Sigmoid colon (tissue), 7 donors: ENCODE results near the gene ADH1C. TPM values are rescaled to one million over a fixed set of nuclear protein-coding genes. Genes with fewer than 3 reads are reported as not detected.

ENCODE experiments used
- DNase-seq: peaks from one replicate; pipeline ENCODE4 v3.0.0-alpha.2; 2019
- H3K27ac ChIP-seq, 4 donors: fragments of 200-600 bp; sonication (generic); one replicate each; pipeline ENCODE4 v1.5.1; 2016 to 2019; ENCODE audit warnings: mild to moderate bottlenecking in 1 of 4
- H3K27me3 ChIP-seq, 3 donors: fragments of 200-600 bp; sonication (generic); one replicate each; pipeline ENCODE4 v1.5.1; 2019; ENCODE audit warnings: mild to moderate bottlenecking in 1 of 3
- H3K36me3 ChIP-seq, 4 donors: fragments of 200-600 bp; sonication (generic); one replicate each; pipeline ENCODE4 v1.5.1; 2016 to 2019
- H3K4me1 ChIP-seq, 4 donors: fragments of 200-600 bp; sonication (generic); one replicate each; pipeline ENCODE4 v1.5.1; 2017 to 2019
- H3K4me3 ChIP-seq, 4 donors: fragments of 200-600 bp; sonication (generic); one replicate each; pipeline ENCODE4 v1.5.1; 2017 to 2019; ENCODE audit warnings: mild to moderate bottlenecking in 2 of 4, moderate library complexity in 1 of 4
- H3K9me3 ChIP-seq, 4 donors: fragments of 200-600 bp in 3 of 4; sonication (generic) in 3 of 4; one replicate each; pipeline versions ENCODE4 v1.5.1 to v1.6.1; 2013 to 2019
- CTCF ChIP-seq, 4 experiments: fragments of 450-650 bp in 3 of 4; fragments of 200-600 bp in 1 of 4; IDR thresholded peaks; one replicate each; pipeline ENCODE4 v1.5.1; 2016 to 2019; ENCODE audit warnings: antibody characterized with exemption in 4 of 4, mild to moderate bottlenecking in 3 of 4, moderate library complexity in 2 of 4
- EP300 ChIP-seq, 4 donors: sonication (generic); formaldehyde crosslinking; IDR thresholded peaks; one replicate each; pipeline ENCODE4 v1.6.1; 2017; ENCODE audit warnings: antibody characterized with exemption in 4 of 4
- POLR2A ChIP-seq, 2 donors: fragments of 450-650 bp; IDR thresholded peaks; one replicate each; pipeline ENCODE4 v1.6.1; 2016; ENCODE audit warnings: antibody characterized with exemption in 2 of 2, mild to moderate bottlenecking in 2 of 2, moderate library complexity in 2 of 2
- POLR2AphosphoS5 ChIP-seq, 4 donors: sonication (generic); formaldehyde crosslinking; IDR thresholded peaks; one replicate each; pipeline ENCODE4 v1.6.1; 2017; ENCODE audit warnings: antibody characterized with exemption in 4 of 4
- WGBS, 2 donors: extraction: QIAGEN DNeasy Blood & Tissue Kit; methylation state at CpG; one replicate each; pipeline ENCODE4 v1.1.7; 2013; 5-methylcytosine and 5-hydroxymethylcytosine counted together
- intact Hi-C: fragments of 100-400 bp; cut with DNase I; formaldehyde crosslinking; loops from one replicate; pipeline ENCODE4 v1.15.1; 2023
- polyA plus RNA-seq, 3 donors: library from polyadenylated mRNA; stranded (reverse); fragments of 200-250 nt; gene quantifications; one replicate each; pipeline ENCODE4 v1.2.3, GENCODE V29; 2013
- total RNA-seq, 4 donors: library from RNA; depleted of rRNA; stranded (reverse); fragments of >200 nt; gene quantifications; one replicate each; pipeline ENCODE4 v1.1.0, GENCODE V29; 2016
- donor health status: healthy with polysubstance abuse.
- donor health status: Bipolar disorder and iron deficiency.
- donor health status: healthy.

ADH1C gene
- total and polyA plus RNA-seq, 7 donors, result 2.6 to 311 (median 25.3) TPM

DNA sequence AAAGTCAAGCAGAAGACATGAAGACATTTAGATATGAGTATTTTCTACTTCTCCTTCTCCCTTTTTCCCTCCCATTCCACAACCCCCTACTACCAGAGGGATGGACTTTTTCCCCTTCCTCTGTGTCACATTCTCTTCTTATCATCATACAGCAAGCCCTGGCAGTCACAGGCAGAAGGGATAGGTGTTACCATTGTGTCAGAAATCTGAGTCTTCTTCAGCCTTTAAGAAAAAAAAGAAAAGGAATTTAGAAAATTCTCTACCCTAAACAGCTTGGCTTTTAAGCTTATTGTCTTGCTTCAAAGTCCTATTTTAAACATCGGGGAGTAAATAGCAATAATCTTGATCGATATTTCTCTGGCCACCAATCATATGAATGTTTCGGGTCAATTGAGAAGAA, 30.9 kb upstream of the ADH1C start:
- Histone ChIP-seq H3K9me3 (no peaks in the 10 kb centered on the region), H3K4me1 (peaks cover 0 to 39% (median 27%) of the 10 kb centered on the region in 4 donors), H3K4me3 (no peak overlapping the region), H3K36me3 (no peaks in the 10 kb centered on the region), H3K27ac (peak overlapping the region; percentile 71 to 81 (median 75)), H3K27me3 (no peaks in the 10 kb centered on the region)
- WGBS, 2 donors, result 73 to 87% methylated on average over 3 of the region's 3 CpGs
- DNase-seq, result no peak
- intact Hi-C loops, result loop anchor here (5.0 kb wide), 1 partner anchor 56 kb away; no protein-coding TSS in a partner anchor
- TF ChIP-seq POLR2AphosphoS5 (IDR thresholded peaks at IDR 0.05), result no peak
- TF ChIP-seq CTCF (IDR thresholded peaks at IDR 0.05), result no peak
- TF ChIP-seq POLR2A (IDR thresholded peaks at IDR 0.05), result no peak
- TF ChIP-seq EP300 (IDR thresholded peaks at IDR 0.05), result no peak

DNA sequence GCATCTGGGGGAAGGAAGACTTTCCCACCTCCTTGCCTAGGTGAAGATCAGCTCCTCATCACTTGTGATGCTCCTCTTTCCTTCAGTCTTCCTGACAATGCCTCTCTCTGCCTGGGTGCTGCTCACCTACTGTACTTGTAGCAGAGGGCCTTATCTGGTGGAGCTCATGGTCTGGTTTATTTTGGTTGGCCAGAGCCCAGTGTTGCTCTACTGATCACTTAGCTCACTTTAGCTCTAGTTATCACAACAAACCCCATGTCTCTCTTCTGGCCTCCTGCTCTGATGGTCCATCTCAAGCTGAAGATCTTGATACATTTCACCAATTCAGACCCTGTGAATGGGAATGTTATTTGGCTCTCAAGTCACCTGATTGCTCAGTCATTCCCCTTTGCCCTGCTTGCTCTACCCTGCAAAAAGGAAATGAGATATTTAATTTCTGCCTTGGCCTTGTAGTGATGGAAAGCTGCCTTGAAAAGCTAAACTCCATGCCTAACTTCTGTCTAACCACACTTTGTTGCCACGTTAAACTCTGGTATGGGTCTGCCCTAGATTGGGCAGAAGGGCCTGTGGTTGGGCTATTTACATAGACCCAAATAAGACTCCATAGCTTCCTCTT, 30.3 kb upstream of the ADH1C start:
- WGBS, 2 donors, result 57 to 67% methylated on average over 1 of the region's 1 CpG
- H3K36me3 ChIP-seq, result no peaks in the 10 kb centered on the region
- H3K4me1 ChIP-seq, result peaks cover 0 to 39% (median 27%) of the 10 kb centered on the region in 4 donors
- DNase-seq, result no peak
- no peak for TF ChIP-seq POLR2AphosphoS5 (IDR thresholded peaks at IDR 0.05)
- TF ChIP-seq POLR2A (IDR thresholded peaks at IDR 0.05), result no peak
- TF ChIP-seq CTCF (IDR thresholded peaks at IDR 0.05), result no peak
- no peak for TF ChIP-seq EP300 (IDR thresholded peaks at IDR 0.05)
- H3K27ac ChIP-seq, result peak overlapping the region; percentile 71 to 81 (median 75)
- no peak overlapping the region for H3K4me3 ChIP-seq
- intact Hi-C loops, result loop anchor here (5.0 kb wide), 1 partner anchor 56 kb away; no protein-coding TSS in a partner anchor
- no peaks in the 10 kb centered on the region for H3K27me3 ChIP-seq
- no peaks in the 10 kb centered on the region for H3K9me3 ChIP-seq

GRCh38 chr4:99381588-99382175, 29.1 kb upstream of the ADH1C start:
- Histone ChIP-seq H3K36me3 (no peaks in the 10 kb centered on the region), H3K27ac (peak overlapping the region in 2 of 4 donors; percentile 41 to 74), H3K4me3 (no peak overlapping the region), H3K4me1 (peaks cover 0 to 46% (median 27%) of the 10 kb centered on the region in 4 donors), H3K9me3 (no peaks in the 10 kb centered on the region), H3K27me3 (no peaks in the 10 kb centered on the region)
- 6 to 28% methylated on average over 1 of the region's 1 CpG for WGBS, 2 donors
- TF ChIP-seq POLR2A (IDR thresholded peaks at IDR 0.05), result no peak
- intact Hi-C loops, result loop anchor here (5.0 kb wide), 1 partner anchor 54 kb away; no protein-coding TSS in a partner anchor
- no peak for DNase-seq

GRCh38 chr4:99379571-99379970, 27.0 kb upstream of the ADH1C start:
- intact Hi-C loops, result no loop called here

More at GRCh38 chr4:99379571-99379970, 27.0 kb upstream of the ADH1C start:
- Histone ChIP-seq H3K36me3 (no peaks in the 10 kb centered on the region), H3K9me3 (no peaks in the 10 kb centered on the region), H3K4me3 (no peak overlapping the region), H3K27me3 (no peaks in the 10 kb centered on the region), H3K27ac (no peak overlapping the region), H3K4me1 (peaks cover 0 to 37% (median 27%) of the 10 kb centered on the region in 4 donors)
- TF ChIP-seq POLR2A (IDR thresholded peaks at IDR 0.05) (no peak), EP300 (IDR thresholded peaks at IDR 0.05) (no peak), POLR2AphosphoS5 (IDR thresholded peaks at IDR 0.05) (no peak), CTCF (IDR thresholded peaks at IDR 0.05) (no peak)
- no peak for DNase-seq
